C4-2B (cell line): Measurements from ENCODE around the gene KRTAP5-6.

Experiments
- ZFX ChIP-seq: fragments of 450-650 bp; IDR thresholded peaks from 2 replicates; pipeline ENCODE4 v1.6.1; 2017
- TF ChIP-seq, protein P1 (sequence below): fragments of 450-650 bp; conservative IDR thresholded peaks from 2 replicates; pipeline ENCODE4 v1.5.1; 2017; ENCODE audit warnings: mild to moderate bottlenecking

DNA sequence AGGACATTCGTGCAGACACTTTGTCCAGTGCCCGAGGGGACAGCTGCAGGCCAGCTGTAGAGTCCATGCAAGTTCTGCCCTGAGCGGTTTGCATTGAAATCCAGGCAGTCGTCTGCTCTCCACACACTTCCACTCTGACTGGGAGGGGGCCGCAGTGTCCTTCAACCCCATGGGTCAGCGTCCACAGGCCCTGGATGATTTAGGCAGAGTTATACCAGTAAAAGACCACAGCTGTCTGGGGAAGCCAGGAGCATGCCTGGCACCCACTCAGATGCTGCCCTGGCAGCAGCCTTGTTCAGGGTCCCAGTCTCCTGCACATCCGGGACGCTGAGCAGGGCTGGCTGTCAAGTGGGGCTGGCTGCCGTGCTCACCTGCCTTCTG, 40.9 kb upstream of the KRTAP5-6 start:
- TF ChIP-seq, protein P1, sequence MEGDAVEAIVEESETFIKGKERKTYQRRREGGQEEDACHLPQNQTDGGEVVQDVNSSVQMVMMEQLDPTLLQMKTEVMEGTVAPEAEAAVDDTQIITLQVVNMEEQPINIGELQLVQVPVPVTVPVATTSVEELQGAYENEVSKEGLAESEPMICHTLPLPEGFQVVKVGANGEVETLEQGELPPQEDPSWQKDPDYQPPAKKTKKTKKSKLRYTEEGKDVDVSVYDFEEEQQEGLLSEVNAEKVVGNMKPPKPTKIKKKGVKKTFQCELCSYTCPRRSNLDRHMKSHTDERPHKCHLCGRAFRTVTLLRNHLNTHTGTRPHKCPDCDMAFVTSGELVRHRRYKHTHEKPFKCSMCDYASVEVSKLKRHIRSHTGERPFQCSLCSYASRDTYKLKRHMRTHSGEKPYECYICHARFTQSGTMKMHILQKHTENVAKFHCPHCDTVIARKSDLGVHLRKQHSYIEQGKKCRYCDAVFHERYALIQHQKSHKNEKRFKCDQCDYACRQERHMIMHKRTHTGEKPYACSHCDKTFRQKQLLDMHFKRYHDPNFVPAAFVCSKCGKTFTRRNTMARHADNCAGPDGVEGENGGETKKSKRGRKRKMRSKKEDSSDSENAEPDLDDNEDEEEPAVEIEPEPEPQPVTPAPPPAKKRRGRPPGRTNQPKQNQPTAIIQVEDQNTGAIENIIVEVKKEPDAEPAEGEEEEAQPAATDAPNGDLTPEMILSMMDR: no peak
- TF ChIP-seq ZFX: no peak
